GM21576 (cell line): Measurements from ENCODE around the gene COL6A2.
"Not testable (repeated sequence)": the region's sequence is repeated elsewhere in the genome, so short reads cannot be mapped to it uniquely, and the experiment has no call there.

Source experiments
- ATAC-seq: cut with Tn5 transposase; IDR thresholded peaks from one replicate; pipeline ENCODE4 v1.9.1; 2021; ENCODE audit warnings: mild to moderate bottlenecking, moderate library complexity; ENCODE audit not compliant: unreplicated experiment

Gene COL6A2

GRCh38 chr21:46137908-46138307, 40.0 kb downstream of the COL6A2 start:
- ATAC-seq = no peak

GRCh38 chr21:46138383-46138970, 40.6 kb downstream of the COL6A2 start:
- no peak for ATAC-seq

DNA sequence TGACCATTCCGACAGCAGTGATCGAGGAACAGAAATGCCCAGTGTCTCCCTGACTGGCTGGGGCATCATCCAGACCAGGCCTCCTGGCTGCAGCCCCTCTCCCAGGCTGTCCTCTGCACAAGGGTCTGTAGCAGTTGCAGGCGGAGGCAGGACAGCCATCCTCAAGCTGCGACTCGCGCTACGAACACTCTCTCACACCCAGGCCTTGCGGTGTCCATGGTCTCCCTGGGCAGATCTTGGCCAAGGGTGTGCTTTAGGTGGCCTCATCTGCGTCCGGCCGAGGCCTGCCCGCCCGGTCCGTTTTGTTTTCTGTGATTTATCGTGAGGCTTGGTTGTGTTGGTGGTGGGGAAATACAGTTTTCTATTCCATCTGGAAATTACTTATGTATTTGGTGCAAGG, 41.8 kb downstream of the COL6A2 start:
- no peak for ATAC-seq

GRCh38 chr21:46140352-46141003, 42.6 kb downstream of the COL6A2 start:
- not testable (repeated sequence) for ATAC-seq

GRCh38 chr21:46141767-46142581, 44.1 kb downstream of the COL6A2 start:
- ATAC-seq = no peak

DNA sequence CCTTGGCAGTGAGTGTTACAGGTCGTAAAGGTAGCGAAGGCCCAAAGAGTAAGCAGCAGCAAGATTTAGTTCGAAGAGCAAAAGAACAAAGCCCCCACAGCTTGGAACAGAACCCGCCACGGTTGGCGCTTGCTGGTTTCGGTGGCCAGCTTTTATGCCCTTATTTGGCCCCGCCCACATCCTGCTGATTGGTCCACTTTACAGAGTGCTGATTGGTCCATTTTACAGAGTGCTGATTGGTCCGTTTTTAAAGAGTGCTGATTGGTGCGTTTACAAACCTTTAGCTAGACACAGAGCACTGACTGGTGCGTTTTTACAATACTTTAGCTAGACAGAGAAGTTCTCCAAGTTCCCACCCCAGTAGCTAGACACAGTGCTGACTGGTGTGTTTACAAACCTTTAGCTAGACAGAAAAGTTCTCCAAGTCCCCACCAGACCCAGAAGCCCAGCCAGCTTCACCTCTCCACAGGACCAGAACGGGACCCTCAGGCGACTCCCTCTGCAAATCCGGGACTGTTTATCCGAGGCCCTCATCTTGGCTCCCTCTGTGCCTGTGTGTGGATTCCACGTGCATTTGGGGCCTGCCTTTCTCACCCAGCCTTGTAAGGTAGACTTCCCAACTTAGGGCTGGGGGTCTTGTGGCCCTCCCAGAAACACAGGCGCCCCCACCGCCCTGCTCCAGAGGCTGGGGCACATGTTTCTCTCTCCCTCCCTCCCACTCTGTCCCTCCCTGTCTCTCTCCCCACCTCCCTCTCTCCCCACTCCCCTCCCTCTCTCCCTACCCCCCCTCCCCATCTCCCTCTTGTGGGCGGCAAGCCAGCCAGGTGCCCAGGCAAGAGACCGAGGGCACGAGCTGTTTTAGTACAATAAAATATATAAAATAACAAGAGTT, 44.9 kb downstream of the COL6A2 start:
- no peak for ATAC-seq

- ATAC-seq = no peak
Measured at GRCh38 chr21:46144464-46145070, 46.7 kb downstream of the COL6A2 start.

GRCh38 chr21:46145159-46145839, 47.4 kb downstream of the COL6A2 start:
- ATAC-seq = no peak

DNA sequence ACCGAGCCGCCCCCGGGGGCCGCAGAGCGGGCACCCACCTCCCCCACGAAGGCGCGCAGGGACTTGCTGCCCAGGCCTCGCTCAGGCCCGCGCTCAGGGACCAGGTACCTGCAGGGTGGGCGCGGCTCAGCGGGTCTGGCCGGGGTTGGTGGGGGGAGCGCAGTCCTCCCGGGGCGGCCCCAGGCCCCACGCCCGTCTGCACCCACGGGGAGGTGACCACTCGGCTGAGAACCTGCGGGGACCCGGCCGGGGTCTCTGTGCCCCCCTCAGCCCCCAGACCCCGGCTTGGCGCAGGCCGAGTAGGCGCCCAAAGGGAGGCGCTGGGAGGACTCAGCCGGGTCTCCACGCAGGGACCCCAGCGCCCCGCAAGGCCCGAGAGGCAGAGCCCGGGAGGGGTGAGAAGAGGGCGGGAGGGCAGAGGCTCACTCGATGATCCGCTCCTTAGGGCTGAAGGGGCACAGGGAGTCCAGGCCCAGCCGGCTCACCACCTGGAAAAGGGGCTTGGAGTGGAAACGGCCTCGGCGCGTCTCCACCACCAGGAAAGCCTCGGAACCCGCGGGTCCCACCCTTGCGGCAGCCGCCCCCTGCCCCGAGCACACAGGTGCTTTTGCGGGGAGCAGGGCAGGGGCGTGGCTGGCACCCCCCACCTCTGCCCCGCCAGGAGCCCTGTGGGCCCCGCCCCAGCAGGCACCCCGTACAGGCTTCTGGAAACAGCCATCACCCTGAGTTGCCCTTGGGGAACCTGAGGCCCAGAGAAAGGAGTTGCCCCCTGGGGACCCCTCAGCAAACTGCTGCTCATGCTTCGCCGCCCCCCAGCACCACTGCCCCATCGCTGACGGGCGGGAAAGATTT, 48.2 kb downstream of the COL6A2 start:
- no peak for ATAC-seq

- no peak for ATAC-seq
Measured at GRCh38 chr21:46146856-46147255, 48.9 kb downstream of the COL6A2 start.

GRCh38 chr21:46147429-46147828, 49.5 kb downstream of the COL6A2 start:
- ATAC-seq = not testable (repeated sequence)

DNA sequence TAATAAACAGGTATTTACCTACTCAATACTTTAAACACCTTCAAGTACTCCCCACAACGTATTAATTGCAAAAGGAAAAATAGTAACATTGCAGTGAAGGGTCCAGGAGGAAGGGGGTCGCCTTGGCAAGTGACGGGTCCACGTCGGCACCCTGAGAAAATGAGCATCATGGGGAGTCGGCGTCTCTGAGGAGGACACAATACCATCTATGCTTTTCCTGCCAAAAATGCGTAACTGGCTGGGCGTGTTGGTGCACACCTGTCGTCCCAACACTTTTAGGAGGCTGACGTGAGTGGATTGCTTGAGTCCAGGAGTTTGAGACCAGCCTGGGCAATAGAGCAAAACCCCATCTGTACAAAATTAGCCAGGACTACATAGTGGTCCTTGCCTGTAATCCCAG, 50.2 kb downstream of the COL6A2 start:
- ATAC-seq = no peak

DNA sequence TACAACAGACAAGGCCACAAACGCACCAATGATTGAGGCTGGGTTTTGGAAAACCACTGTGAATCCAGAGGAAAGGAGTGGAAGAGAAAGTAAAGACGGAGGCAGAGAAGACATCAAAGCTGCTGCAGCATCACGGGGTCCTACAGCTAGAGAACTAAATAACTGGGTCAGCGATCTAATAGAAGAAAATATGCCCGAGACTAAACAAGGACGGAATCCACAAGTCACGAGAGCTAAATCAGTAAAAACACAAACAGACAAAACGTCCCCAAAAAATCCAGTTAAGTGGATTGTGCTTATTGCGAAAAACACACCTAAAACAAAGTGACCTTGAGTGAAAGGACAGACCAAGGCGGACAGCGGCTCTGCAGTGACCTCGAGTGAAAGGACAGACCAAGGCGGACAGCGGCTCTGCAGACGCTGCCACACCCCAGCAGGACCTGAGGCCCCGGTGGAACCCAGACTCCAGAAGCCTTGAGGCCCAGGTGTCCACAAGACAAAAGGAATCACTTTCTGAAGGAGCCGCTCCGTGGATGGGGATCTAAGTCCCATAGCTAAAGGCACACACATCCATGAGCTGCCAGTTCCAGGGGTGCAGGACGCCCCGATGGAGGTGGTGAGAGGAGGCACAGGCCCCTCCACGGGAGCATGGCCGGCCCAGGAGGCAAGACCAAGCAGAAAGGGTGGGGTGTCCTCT, 51.4 kb downstream of the COL6A2 start:
- no peak for ATAC-seq

DNA sequence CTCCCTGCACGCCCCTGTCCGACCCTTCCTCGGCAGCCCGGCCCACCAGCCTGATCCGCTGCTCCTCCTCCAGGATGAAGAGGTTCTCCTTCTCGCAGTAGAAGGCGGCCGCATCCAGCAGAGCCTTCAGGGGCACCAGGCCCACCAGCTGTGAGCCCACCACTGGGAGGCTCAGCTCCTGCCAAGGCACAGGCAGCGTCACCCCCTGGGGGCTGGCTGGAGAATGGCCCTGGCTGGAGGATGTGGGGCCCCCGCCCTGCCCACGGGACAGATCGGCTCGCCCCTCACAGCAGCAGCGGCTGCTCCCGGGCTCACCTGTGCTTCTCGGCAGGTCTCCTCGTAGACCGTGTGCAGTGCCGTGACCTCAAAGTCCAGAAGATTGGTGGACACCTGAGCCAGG, 52.2 kb downstream of the COL6A2 start:
- no peak for ATAC-seq

DNA sequence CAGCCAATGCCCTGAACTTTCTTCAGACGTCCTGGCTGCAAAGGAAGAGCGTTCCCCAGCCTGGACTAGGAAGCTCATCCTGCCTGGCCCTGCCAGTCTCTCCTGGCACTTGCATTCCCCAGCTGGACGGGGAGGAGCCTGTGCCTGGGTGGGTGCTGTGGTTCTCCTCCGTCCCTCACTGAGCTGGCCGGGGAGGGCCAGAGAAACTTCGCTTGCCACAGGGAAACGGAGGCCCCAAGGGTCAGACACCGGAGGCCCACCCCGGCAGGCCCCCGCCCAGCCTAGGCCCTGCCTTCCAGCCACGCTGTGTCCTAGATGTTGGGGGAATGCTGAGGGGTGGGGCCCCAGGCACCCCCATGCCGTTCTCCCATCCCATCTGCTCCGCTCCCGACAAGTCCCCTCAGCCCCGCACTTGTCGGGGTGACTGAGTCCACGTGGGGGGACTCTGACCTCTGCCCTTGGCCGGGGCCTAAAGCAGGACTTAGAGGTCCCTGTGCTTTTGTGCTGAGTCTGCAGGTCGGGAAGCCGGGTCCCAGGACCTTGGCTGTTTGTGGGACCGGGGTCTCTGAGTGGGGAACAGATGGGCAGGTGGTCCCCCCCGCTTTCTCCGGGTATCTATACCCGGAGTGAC, 52.7 kb downstream of the COL6A2 start:
- no peak for ATAC-seq

DNA sequence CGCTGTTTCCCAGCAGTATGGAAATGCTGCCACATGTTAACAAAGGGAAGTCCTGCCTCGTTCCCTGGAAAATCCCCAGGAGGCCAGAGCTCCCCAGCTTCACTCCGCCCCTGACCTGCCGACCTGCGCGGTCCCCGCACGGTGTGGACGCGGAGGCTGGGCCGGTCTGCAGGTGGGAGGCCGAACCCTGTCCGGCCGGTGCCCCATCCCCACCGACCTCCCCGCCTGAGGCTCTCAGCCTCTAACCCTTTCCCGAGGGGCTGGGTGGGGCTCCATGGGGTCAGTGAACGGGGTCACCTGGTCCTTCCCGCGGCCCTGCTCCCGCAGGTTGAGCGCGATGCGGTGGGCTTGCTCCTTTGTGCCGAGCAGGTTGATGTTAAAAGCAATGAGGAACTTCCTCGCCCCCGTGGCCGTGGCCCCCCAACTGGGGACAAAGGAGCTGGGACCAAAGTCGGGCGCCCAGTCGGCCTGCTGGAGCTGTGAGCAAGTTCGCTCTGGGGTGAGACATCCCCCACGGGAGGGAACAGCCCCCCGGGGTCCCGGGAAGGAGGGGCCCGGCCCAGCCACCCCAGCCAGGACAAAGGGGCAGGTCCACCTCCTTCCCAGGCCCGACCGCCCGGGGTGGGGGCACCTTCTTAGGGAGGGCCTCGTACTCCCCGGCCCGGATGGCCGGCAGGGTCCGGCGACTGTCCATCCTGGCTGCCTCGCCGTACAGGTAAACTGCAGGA, 53.5 kb downstream of the COL6A2 start:
- no peak for ATAC-seq
